Measurements from ENCODE around the gene DENND2D. TPM values are rescaled to one million over a fixed set of nuclear protein-coding genes. Genes with fewer than 3 reads are reported as not detected.

Gene DENND2D
- total RNA-seq, 4 donors from 2014 or later = 19.5 to 41.7 (median 27.8) TPM

Small RNA genes lying within 50 kb of the gene (small RNA-seq; reads per million reads assigned to genes)
- gene AL355816.1 = not detected

Other genes starting within 250 kb of the DENND2D start
- 1 to 10 TPM; 6.4 to 9.1 (median 6.6) TPM for gene LRIF1, start 236.7 kb downstream of the DENND2D start, total RNA-seq
- gene DRAM2, start 60.6 kb downstream of the DENND2D start, total RNA-seq = 100 to 1,000 TPM in 1 of 4 donors, 10 to 100 TPM in 3; 38.8 to 125 (median 69.9) TPM
- gene CEPT1, start 60.4 kb downstream of the DENND2D start, total RNA-seq = 10 to 100 TPM; 38.6 to 61.0 (median 40.2) TPM
- gene CHI3L2, start 27.1 kb upstream of the DENND2D start, total RNA-seq = 10 to 100 TPM in 1 of 4 donors, 1 to 10 TPM in 3; 1.2 to 28.5 (median 6.1) TPM
- 1 to 10 TPM in 1 of 4 donors, not detected in 3; 3.5 TPM for gene CHIA, start 90.2 kb upstream of the DENND2D start, total RNA-seq
- gene OVGP1, start 227.1 kb upstream of the DENND2D start, total RNA-seq = 1 to 10 TPM; 1.2 to 2.8 (median 1.9) TPM
- 10 to 100 TPM; 25.9 to 44.9 (median 33.9) TPM for gene WDR77, start 248.6 kb upstream of the DENND2D start, total RNA-seq
- gene ATP5PB, start 248.8 kb upstream of the DENND2D start, total RNA-seq = 100 to 1,000 TPM; 135 to 159 (median 142) TPM